Right lobe of liver (tissue), 6 donors: ENCODE results near the gene CMTM2. TPM values are rescaled to one million over a fixed set of nuclear protein-coding genes. Genes with fewer than 3 reads are reported as not detected.

Experiments
- ATAC-seq, 4 donors: fragments of 200-7000 bp; cut with Tn5 transposase; one replicate each; pipeline ENCODE4 v1.9.1; 2020; ENCODE audit warnings: mild to moderate bottlenecking in 4 of 4, moderate library complexity in 4 of 4
- DNase-seq, 3 donors: peaks; one replicate each; pipeline ENCODE4 v3.0.0-alpha.2; 2020
- H3K27ac ChIP-seq, 3 donors: fragments of 200-600 bp; one replicate each; pipeline ENCODE4 v1.8.0; 2022
- H3K27me3 ChIP-seq, 2 donors: fragments of 200-600 bp; one replicate each; pipeline ENCODE4 v1.8.0; 2022
- H3K36me3 ChIP-seq, 4 donors: fragments of 200-600 bp; sonication (generic) in 1 of 4; one replicate each; pipeline versions ENCODE4 v1.5.1 to v1.8.0; 2017 to 2022; ENCODE audit warnings: control low read depth in 1 of 4
- H3K4me1 ChIP-seq, 4 donors: fragments of 200-600 bp; sonication (generic) in 1 of 4; one replicate each; pipeline versions ENCODE4 v1.5.1 to v1.8.0; 2017 to 2022; ENCODE audit warnings: control low read depth in 1 of 4
- H3K4me3 ChIP-seq, 3 donors: fragments of 200-600 bp; one replicate each; pipeline ENCODE4 v1.8.0; 2022
- H3K9me3 ChIP-seq, 4 donors: fragments of 200-600 bp; sonication (generic) in 1 of 4; one replicate each; pipeline versions ENCODE4 v1.5.1 to v1.8.0; 2017 to 2022; ENCODE audit warnings: control low read depth in 1 of 4
- POLR2A ChIP-seq: fragments of 450-650 bp; IDR thresholded peaks from one replicate; pipeline ENCODE4 v1.6.1; 2017; ENCODE audit warnings: antibody characterized with exemption, mild to moderate bottlenecking
- WGBS: methylation state at CpG from one replicate; pipeline ENCODE4 v1.1.6; 2018; ENCODE audit warnings: low coverage, low lambda C conversion rate; ENCODE audit not compliant: insufficient coverage; ENCODE audit errors: missing lambda C conversion rate; 5-methylcytosine and 5-hydroxymethylcytosine counted together
- intact Hi-C, 2 donors: fragments of 100-400 bp; cut with DNase I; formaldehyde crosslinking; loops; one replicate each; pipeline versions ENCODE4 v1.11.2 to v1.14.1; 2022
- total RNA-seq, 6 experiments: library from RNA; depleted of rRNA in 2 of 6; stranded (reverse); fragments of >200 nt in 2 of 6; fragmentation: NEBNext Ultra II Directional in 3 of 6; extraction: Animal tissue kit (Norgen Biotek cat#: 25700) in 3 of 6; gene quantifications; one replicate each; pipeline versions ENCODE4 v1.1.0 to v1.2.4, GENCODE V29; 2016 to 2023
- TF ChIP-seq, protein P1 (sequence below), 4 donors: fragments of 200-600 bp in 3 of 4; fragments of 450-650 bp in 1 of 4; IDR thresholded peaks; one replicate each; pipeline versions ENCODE4 v1.5.1 to v1.8.0; 2016 to 2022; ENCODE audit warnings: antibody characterized with exemption in 4 of 4, mild to moderate bottlenecking in 2 of 4
- donor health status: DM: no; HTN: yes; CAD: no.
- donor health status: DM: no; HTN: no; CAD: no.
- donor health status: DM: no; HTN: no; CAD: no.
- donor health status: DM: no; HTN: yes; CAD: no.
- donor health status: DM: no; HTN: yes; CAD: no.

CMTM2 gene
- total RNA-seq, 6 experiments from 2014 or later: 0.44 to 0.83 (median 0.55) TPM; not detected in 3

DNA sequence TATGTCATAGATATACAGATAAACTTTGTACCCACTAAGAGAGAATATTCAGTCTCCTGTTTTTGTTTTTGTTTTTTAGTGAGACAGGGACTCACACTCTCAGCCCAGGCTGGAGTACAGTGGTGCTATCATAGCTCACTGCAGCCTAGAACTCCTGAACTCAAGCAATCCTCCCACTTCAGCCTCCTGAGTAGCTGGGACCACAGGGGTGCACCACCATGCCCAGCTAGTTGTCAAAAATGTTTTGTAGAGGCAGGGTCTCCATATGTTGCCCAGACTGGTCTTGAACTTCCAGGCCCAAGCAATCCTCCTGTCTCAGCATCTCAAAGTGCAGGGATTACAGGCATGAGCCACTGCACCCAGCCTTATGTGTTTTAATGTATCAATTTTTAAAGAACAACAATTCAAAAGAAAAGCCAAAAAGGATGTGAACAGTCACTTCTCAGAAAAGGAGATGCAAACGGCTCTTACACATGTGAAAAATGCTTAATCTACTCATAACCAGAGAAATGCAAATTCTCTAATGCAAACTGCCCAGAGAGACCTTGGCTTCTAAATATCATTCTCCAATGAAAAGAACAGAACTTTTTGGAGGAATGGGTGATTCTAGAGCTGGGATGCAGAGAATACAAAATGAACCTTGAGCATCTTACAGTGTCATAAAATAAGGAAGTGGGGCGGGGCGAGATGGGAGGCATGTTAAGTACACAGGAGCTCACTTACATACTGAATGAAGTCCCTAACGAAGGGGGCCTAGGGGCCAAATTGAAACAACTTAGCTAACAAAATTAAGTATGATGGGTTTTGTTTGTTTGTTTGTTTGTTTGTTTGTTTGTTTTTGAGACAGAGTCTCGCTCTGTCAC is 18.0 kb downstream of the CMTM2 start:
- TF ChIP-seq POLR2A: no peak
- TF ChIP-seq, protein P1, sequence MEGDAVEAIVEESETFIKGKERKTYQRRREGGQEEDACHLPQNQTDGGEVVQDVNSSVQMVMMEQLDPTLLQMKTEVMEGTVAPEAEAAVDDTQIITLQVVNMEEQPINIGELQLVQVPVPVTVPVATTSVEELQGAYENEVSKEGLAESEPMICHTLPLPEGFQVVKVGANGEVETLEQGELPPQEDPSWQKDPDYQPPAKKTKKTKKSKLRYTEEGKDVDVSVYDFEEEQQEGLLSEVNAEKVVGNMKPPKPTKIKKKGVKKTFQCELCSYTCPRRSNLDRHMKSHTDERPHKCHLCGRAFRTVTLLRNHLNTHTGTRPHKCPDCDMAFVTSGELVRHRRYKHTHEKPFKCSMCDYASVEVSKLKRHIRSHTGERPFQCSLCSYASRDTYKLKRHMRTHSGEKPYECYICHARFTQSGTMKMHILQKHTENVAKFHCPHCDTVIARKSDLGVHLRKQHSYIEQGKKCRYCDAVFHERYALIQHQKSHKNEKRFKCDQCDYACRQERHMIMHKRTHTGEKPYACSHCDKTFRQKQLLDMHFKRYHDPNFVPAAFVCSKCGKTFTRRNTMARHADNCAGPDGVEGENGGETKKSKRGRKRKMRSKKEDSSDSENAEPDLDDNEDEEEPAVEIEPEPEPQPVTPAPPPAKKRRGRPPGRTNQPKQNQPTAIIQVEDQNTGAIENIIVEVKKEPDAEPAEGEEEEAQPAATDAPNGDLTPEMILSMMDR (IDR thresholded peaks at IDR 0.05): no peak
- no peak for ATAC-seq
- DNase-seq: no peak
- WGBS: 75% methylated on average over 4 of the region's 5 CpGs
- intact Hi-C loops: no loop called here
- no peak overlapping the region for H3K4me3 ChIP-seq
- H3K36me3 ChIP-seq: no peaks in the 10 kb centered on the region
- no peak overlapping the region for H3K27ac ChIP-seq
- no peaks in the 10 kb centered on the region for H3K4me1 ChIP-seq
- H3K27me3 ChIP-seq: no peaks in the 10 kb centered on the region
- no peaks in the 10 kb centered on the region for H3K9me3 ChIP-seq

DNA sequence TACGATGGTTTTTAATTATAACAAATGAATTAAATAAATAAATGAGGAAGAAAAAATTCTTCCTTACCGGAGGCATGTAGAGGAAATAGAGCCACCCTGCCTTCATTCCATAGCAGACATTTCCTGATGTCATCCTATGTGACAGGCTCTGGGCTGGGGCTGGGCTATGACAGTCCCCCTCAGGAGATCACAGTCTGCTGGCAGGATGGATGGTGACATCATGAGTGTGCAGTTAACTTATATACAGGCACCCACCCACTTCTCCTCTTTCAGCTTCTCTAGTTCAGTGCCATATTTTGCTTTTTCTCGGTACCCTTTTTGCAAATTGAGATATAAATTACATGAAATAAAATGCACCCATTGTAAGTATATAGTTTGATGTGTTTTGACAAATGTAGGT is 18.8 kb downstream of the CMTM2 start:
- Histone ChIP-seq H3K36me3 (no peaks in the 10 kb centered on the region), H3K27ac (no peak overlapping the region), H3K4me3 (no peak overlapping the region), H3K9me3 (no peaks in the 10 kb centered on the region), H3K4me1 (no peaks in the 10 kb centered on the region), H3K27me3 (no peaks in the 10 kb centered on the region)
- TF ChIP-seq, protein P1 (IDR thresholded peaks at IDR 0.05): no peak
- no peak for TF ChIP-seq POLR2A
- DNase-seq (no peak), ATAC-seq (no peak)
- WGBS: 75% methylated on average over 3 of the region's 3 CpGs
- intact Hi-C loops: no loop called here

DNA sequence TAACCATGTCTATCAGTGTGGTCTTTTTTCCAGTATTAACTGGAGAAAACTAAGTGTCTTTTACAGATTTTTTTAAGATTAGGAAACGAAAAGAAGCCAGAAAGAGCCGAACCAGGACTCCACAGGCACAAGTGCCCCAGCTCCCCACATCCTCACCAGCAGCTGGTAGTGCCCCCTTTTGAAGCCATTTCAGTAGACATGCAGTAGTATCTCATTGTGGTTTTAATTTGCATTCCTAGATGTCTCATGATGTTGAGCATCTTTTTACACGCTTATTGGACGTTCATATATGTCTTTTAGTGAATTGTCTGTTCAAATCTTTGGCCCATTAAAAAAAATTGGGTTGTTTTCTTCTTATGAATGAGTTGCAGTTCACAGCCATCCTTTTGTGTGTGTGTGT is 20.5 kb downstream of the CMTM2 start:
- DNase-seq (no peak), ATAC-seq (no peak)
- H3K27me3 ChIP-seq: no peaks in the 10 kb centered on the region
- H3K36me3 ChIP-seq: no peaks in the 10 kb centered on the region
- H3K9me3 ChIP-seq: no peaks in the 10 kb centered on the region
- no peak for TF ChIP-seq POLR2A
- TF ChIP-seq, protein P1 (IDR thresholded peaks at IDR 0.05): no peak
- 84% methylated on average over 4 of the region's 4 CpGs for WGBS
- intact Hi-C loops: loop anchor here (10.0 kb wide), 2 partner anchors 125 to 175 kb away; partner anchors contain the start of gene BEAN1 (in 1 of the 2)
- no peaks in the 10 kb centered on the region for H3K4me1 ChIP-seq
- H3K27ac ChIP-seq: no peak overlapping the region
- no peak overlapping the region for H3K4me3 ChIP-seq

DNA sequence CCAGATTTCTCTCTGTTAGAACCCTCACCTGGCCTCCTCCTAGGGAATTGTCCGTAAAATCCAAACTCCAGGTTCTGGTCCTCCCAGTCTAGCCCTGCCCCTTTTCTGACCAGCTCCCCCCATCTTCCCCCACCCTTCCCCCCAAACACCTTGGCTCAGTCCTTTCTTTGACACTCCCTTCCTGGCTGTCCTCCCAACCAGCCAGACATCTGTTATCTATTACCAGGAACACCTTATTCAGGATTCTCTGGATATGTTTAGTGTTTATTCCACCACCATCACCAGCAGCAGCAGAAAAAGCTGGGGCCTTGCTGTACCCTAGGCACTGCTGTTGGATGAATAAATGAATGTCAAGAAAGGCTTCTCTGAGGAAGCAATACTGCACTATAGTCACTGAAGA is 21.2 kb downstream of the CMTM2 start:
- 100% methylated on average over 1 of the region's 1 CpG for whole genome bisulfite sequencing
- Histone ChIP-seq H3K27ac (no peak overlapping the region), H3K9me3 (no peaks in the 10 kb centered on the region), H3K4me1 (no peaks in the 10 kb centered on the region), H3K36me3 (no peaks in the 10 kb centered on the region), H3K27me3 (no peaks in the 10 kb centered on the region), H3K4me3 (no peak overlapping the region)
- TF ChIP-seq, protein P1 (IDR thresholded peaks at IDR 0.05): no peak
- TF ChIP-seq POLR2A: no peak
- intact Hi-C loops: loop anchor here (10.0 kb wide), 2 partner anchors 126 to 176 kb away; partner anchors contain the start of gene BEAN1 (in 1 of the 2)
- no peak for DNase-seq
- ATAC-seq: no peak
